ENCODE data around the gene SEMA3B. TPM values are rescaled to one million over a fixed set of nuclear protein-coding genes. Genes with fewer than 3 reads are reported as not detected.

SEMA3B gene
- total and polyA plus RNA-seq, 2 of the 4 experiments (the other 2 are of a cell fraction), result 4.3 to 29.3 TPM

DNA sequence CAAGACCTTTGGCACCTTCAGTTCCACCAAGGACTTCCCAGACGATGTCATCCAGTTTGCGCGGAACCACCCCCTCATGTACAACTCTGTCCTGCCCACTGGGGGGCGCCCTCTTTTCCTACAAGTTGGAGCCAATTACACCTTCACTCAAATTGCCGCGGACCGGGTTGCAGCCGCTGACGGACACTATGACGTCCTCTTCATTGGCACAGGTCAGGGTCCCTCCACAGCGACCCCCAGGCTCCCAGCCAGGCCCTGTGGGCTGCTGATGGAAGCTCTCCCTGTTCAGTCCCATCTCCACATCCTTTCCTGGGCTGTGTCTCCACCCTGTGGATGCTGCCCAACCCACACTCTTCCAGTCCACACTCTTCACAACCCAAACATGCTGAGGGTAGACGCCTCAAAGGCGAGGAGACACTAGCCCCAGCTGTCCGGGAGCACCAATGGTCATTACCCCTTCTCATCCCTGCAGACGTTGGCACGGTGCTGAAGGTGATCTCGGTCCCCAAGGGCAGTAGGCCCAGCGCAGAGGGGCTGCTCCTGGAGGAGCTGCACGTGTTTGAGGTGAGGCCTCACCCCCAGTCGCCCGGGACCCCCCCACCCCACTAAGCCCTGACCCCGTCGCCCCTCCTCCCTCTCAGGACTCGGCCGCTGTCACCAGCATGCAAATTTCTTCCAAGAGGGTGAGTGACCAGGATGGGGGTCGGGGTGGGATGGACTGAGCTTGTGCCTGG is 5.6 kb downstream of the SEMA3B start (continued):
- TF ChIP-seq, protein P1, sequence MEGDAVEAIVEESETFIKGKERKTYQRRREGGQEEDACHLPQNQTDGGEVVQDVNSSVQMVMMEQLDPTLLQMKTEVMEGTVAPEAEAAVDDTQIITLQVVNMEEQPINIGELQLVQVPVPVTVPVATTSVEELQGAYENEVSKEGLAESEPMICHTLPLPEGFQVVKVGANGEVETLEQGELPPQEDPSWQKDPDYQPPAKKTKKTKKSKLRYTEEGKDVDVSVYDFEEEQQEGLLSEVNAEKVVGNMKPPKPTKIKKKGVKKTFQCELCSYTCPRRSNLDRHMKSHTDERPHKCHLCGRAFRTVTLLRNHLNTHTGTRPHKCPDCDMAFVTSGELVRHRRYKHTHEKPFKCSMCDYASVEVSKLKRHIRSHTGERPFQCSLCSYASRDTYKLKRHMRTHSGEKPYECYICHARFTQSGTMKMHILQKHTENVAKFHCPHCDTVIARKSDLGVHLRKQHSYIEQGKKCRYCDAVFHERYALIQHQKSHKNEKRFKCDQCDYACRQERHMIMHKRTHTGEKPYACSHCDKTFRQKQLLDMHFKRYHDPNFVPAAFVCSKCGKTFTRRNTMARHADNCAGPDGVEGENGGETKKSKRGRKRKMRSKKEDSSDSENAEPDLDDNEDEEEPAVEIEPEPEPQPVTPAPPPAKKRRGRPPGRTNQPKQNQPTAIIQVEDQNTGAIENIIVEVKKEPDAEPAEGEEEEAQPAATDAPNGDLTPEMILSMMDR (conservative IDR thresholded peaks at IDR 0.05; ENCODE audit: low read depth, low read length), result peak; percentile 60
